Measurements from ENCODE around the gene TNFRSF13B.
"Not testable (repeated sequence)": the region's sequence is repeated elsewhere in the genome, so short reads cannot be mapped to it uniquely, and the experiment has no call there.

Gene TNFRSF13B

GRCh38 chr17:16988749-16989229, 16.9 kb upstream of the TNFRSF13B start:
- Histone ChIP-seq H3K27me3 (ENCODE audit: control insufficient read depth, insufficient read depth, low read length) (no peaks in the 10 kb centered on the region), H3K4me1 (ENCODE audit: control insufficient read depth, low read depth, low read length) (no peaks in the 10 kb centered on the region), H3K4me3 (ENCODE audit: low read length) (no peak overlapping the region), H3K9ac (ENCODE audit: low read length) (no peak overlapping the region), H3K27ac (ENCODE audit: low read length) (no peak overlapping the region), H3K36me3 (ENCODE audit: control insufficient read depth, low read depth, low read length) (no peaks in the 10 kb centered on the region), H3K9me3 (ENCODE audit: control insufficient read depth, low read depth, low read length) (no peaks in the 10 kb centered on the region)

GRCh38 chr17:16987830-16988601, 16.1 kb upstream of the TNFRSF13B start:
- no peaks in the 10 kb centered on the region for H3K9me3 ChIP-seq (ENCODE audit: control insufficient read depth, low read depth, low read length)
- no peak overlapping the region for H3K4me3 ChIP-seq (ENCODE audit: low read length)
- H3K27me3 ChIP-seq (ENCODE audit: control insufficient read depth, insufficient read depth, low read length) = no peaks in the 10 kb centered on the region
- no peak overlapping the region for H3K27ac ChIP-seq (ENCODE audit: low read length)
- H3K36me3 ChIP-seq (ENCODE audit: control insufficient read depth, low read depth, low read length) = no peaks in the 10 kb centered on the region
- H3K4me1 ChIP-seq (ENCODE audit: control insufficient read depth, low read depth, low read length) = no peaks in the 10 kb centered on the region
- no peak overlapping the region for H3K9ac ChIP-seq (ENCODE audit: low read length)

DNA sequence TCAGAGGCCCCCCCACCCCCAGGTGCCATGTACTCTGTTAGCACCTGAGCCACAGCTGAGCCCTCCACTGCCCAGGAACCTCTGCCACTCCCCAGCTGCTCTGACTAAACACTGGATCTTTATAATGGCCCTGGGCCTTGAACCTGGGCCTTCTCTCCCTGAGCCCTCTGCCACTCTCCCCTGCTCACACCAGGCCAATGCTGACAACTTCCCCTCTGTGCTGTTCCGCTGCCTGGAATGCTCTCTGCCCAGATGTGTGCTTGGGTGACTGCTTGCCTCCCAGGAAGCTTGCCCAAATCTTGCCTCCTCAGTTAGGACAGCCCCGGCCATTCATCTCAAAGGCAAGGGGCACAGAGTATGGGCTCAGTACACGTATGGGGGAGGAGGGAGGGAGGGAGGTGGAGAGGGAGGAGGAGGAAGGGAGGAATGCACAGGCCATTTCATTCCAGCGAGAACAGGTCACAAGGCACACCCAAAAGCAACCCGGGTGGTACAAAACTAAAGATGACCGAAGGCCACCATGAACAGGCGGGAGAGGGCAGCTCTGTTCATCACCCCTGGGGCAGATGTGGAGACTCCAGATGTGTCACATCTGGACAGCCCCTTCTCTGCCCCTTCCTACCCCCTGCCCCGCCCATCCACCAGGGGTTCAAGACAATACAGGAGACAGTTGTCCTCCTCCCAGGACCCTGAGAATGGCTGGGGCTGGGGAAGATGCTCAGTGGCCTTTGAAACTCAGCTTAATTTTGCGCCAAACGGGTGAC, 15.3 kb upstream of the TNFRSF13B start:
- Histone ChIP-seq H3K27me3 (ENCODE audit: control insufficient read depth, insufficient read depth, low read length) (no peaks in the 10 kb centered on the region), H3K4me1 (ENCODE audit: control insufficient read depth, low read depth, low read length) (no peaks in the 10 kb centered on the region), H3K9ac (ENCODE audit: low read length) (no peak overlapping the region), H3K9me3 (ENCODE audit: control insufficient read depth, low read depth, low read length) (no peaks in the 10 kb centered on the region), H3K36me3 (ENCODE audit: control insufficient read depth, low read depth, low read length) (no peaks in the 10 kb centered on the region), H3K27ac (ENCODE audit: low read length) (no peak overlapping the region), H3K4me3 (ENCODE audit: low read length) (no peak overlapping the region)

GRCh38 chr17:16986391-16986790, 14.5 kb upstream of the TNFRSF13B start:
- Histone ChIP-seq H3K27me3 (ENCODE audit: control insufficient read depth, insufficient read depth, low read length) (no peaks in the 10 kb centered on the region), H3K4me3 (ENCODE audit: low read length) (no peak overlapping the region), H3K9ac (ENCODE audit: low read length) (no peak overlapping the region), H3K27ac (ENCODE audit: low read length) (no peak overlapping the region), H3K9me3 (ENCODE audit: control insufficient read depth, low read depth, low read length) (no peaks in the 10 kb centered on the region), H3K4me1 (ENCODE audit: control insufficient read depth, low read depth, low read length) (no peaks in the 10 kb centered on the region), H3K36me3 (ENCODE audit: control insufficient read depth, low read depth, low read length) (no peaks in the 10 kb centered on the region)

DNA sequence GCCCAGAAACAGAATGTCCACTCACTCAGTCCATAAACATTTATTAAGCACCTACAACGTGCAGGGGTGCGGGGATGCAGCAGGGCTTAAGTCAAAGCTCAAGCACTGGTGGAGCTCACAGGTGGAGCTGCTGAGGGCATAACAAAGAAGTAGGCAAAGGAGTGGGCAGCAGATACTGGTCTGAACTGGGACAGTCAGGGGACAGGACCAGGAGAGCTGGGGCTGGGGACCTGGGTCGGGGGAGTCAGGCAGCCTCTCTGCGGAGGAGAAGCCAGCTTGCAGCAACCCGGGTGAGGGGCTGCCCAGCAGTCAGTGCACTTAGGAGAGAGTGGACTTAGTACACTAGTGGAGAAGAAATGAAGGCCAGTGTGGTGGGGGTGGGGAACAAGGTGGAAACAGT, 10.0 kb upstream of the TNFRSF13B start:
- Histone ChIP-seq H3K9ac (ENCODE audit: low read length) (no peak overlapping the region), H3K36me3 (ENCODE audit: control insufficient read depth, low read depth, low read length) (no peaks in the 10 kb centered on the region)

GRCh38 chr17:16980813-16981731, 9.2 kb upstream of the TNFRSF13B start:
- H3K4me3 ChIP-seq (ENCODE audit: low read length) = no peak overlapping the region
- no peak overlapping the region for H3K27ac ChIP-seq (ENCODE audit: low read length)
- H3K9me3 ChIP-seq (ENCODE audit: control insufficient read depth, low read depth, low read length) = no peaks in the 10 kb centered on the region
- H3K36me3 ChIP-seq (ENCODE audit: control insufficient read depth, low read depth, low read length) = no peaks in the 10 kb centered on the region
- no peaks in the 10 kb centered on the region for H3K27me3 ChIP-seq (ENCODE audit: control insufficient read depth, insufficient read depth, low read length)
- no peak overlapping the region for H3K9ac ChIP-seq (ENCODE audit: low read length)
- no peaks in the 10 kb centered on the region for H3K4me1 ChIP-seq (ENCODE audit: control insufficient read depth, low read depth, low read length)

More for the DNA sequence above, 10.0 kb upstream of the TNFRSF13B start:
- Histone ChIP-seq H3K27me3 (ENCODE audit: control insufficient read depth, insufficient read depth, low read length) (no peaks in the 10 kb centered on the region), H3K4me1 (ENCODE audit: control insufficient read depth, low read depth, low read length) (no peaks in the 10 kb centered on the region), H3K27ac (ENCODE audit: low read length) (no peak overlapping the region), H3K9me3 (ENCODE audit: control insufficient read depth, low read depth, low read length) (no peaks in the 10 kb centered on the region), H3K4me3 (ENCODE audit: low read length) (no peak overlapping the region)

DNA sequence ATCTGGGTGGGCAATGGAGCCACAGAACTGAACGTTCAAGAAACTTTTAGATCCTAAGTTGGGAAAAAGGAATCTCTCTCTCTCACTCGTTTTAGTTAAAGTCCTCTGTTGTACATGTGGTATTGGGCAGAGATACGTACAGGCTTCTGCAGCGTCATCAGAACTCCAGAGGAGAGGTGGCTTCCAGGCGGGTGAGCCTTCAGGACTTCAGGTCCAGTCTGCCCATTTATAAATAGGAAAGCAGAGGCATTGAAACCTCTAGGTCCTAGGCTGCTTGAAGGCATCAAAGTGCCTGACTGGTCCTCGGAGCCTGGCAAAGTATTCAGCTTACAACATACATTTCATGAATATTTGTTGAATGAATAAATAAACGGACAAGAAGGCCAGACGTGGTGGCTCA, 8.1 kb upstream of the TNFRSF13B start:
- H3K4me3 ChIP-seq (ENCODE audit: low read length) = no peak overlapping the region
- no peaks in the 10 kb centered on the region for H3K9me3 ChIP-seq (ENCODE audit: control insufficient read depth, low read depth, low read length)
- no peaks in the 10 kb centered on the region for H3K36me3 ChIP-seq (ENCODE audit: control insufficient read depth, low read depth, low read length)
- no peaks in the 10 kb centered on the region for H3K4me1 ChIP-seq (ENCODE audit: control insufficient read depth, low read depth, low read length)
- no peaks in the 10 kb centered on the region for H3K27me3 ChIP-seq (ENCODE audit: control insufficient read depth, insufficient read depth, low read length)
- H3K9ac ChIP-seq (ENCODE audit: low read length) = no peak overlapping the region
- H3K27ac ChIP-seq (ENCODE audit: low read length) = no peak overlapping the region

GRCh38 chr17:16979237-16979823, 7.4 kb upstream of the TNFRSF13B start:
- not testable (repeated sequence) for H3K27ac ChIP-seq (ENCODE audit: low read length); H3K4me1 ChIP-seq (ENCODE audit: control insufficient read depth, low read depth, low read length); H3K9me3 ChIP-seq (ENCODE audit: control insufficient read depth, low read depth, low read length); H3K4me3 ChIP-seq (ENCODE audit: low read length); H3K36me3 ChIP-seq (ENCODE audit: control insufficient read depth, low read depth, low read length); H3K27me3 ChIP-seq (ENCODE audit: control insufficient read depth, insufficient read depth, low read length); H3K9ac ChIP-seq (ENCODE audit: low read length)

DNA sequence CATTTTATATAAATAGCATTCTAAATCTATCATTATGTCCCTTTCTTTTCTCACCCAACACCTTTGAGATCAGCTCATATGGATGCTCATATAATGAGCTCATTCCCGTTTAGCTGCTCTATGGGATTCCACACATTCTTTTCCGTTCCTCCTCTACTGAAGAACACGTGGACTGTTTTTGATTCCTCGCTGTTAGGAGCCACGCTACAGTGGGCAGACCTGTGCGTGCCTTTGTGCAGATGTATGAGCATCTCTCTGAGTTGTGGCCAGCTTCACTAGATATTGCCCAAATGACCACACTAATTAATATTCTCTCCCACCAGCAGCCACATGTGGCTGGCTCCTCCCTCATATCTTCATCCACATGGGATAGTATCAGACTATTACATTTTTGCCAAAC, 6.0 kb upstream of the TNFRSF13B start:
- Histone ChIP-seq H3K4me1 (ENCODE audit: control insufficient read depth, low read depth, low read length) (no peaks in the 10 kb centered on the region), H3K36me3 (ENCODE audit: control insufficient read depth, low read depth, low read length) (no peaks in the 10 kb centered on the region), H3K9ac (ENCODE audit: low read length) (no peak overlapping the region), H3K9me3 (ENCODE audit: control insufficient read depth, low read depth, low read length) (no peaks in the 10 kb centered on the region), H3K27me3 (ENCODE audit: control insufficient read depth, insufficient read depth, low read length) (no peaks in the 10 kb centered on the region), H3K27ac (ENCODE audit: low read length) (no peak overlapping the region), H3K4me3 (ENCODE audit: low read length) (no peak overlapping the region)

- H3K27me3 ChIP-seq (ENCODE audit: control insufficient read depth, insufficient read depth, low read length) = no peaks in the 10 kb centered on the region
- H3K9ac ChIP-seq (ENCODE audit: low read length) = no peak overlapping the region
- no peaks in the 10 kb centered on the region for H3K36me3 ChIP-seq (ENCODE audit: control insufficient read depth, low read depth, low read length)
- no peaks in the 10 kb centered on the region for H3K9me3 ChIP-seq (ENCODE audit: control insufficient read depth, low read depth, low read length)
- no peak overlapping the region for H3K27ac ChIP-seq (ENCODE audit: low read length)
- H3K4me1 ChIP-seq (ENCODE audit: control insufficient read depth, low read depth, low read length) = no peaks in the 10 kb centered on the region
- H3K4me3 ChIP-seq (ENCODE audit: low read length) = no peak overlapping the region
These were observed 5.0 kb upstream of the TNFRSF13B start for GRCh38 chr17:16976725-16977550.

All from iPS-18a (cell line).